ENCODE results near the gene TSHZ2. TPM values are rescaled to one million over a fixed set of nuclear protein-coding genes. Genes with fewer than 3 reads are reported as not detected.

The TSHZ2 gene
- total RNA-seq, 1 experiment from 2014 or later: 0.07 TPM

DNA sequence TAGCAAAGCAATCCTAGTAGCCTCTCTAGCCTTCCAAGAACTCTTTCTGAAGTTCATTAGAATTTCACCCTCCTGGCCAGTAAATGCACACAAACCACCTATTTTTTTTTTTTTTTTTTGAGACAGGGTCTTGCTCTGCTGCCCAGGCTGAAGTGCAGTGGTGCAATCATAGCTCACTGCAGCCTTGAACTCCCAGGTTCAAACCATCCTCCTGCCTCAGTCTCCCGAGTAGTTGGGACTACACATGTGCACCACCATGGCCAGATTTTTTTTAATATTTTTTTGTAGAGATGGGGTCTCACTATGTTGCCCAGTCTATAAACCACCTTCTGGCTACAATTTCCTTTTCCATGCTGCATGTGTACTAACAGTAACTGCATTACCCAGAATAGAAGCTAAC lies 320.2 kb downstream of the TSHZ2 start:
- Histone ChIP-seq H3K27ac (ENCODE audit: insufficient read length, low read depth, low read length) (no peak overlapping the region), H2AFZ (ENCODE audit: low read length) (no peak overlapping the region), H3K27me3 (ENCODE audit: insufficient read depth, low read length) (no peaks in the 10 kb centered on the region), H4K5ac (ENCODE audit: insufficient read length, low read depth, low read length) (no peak overlapping the region), H4K20me1 (ENCODE audit: control insufficient read depth, insufficient read depth, insufficient read length) (no peaks in the 10 kb centered on the region), H4K91ac (ENCODE audit: insufficient read length, low read depth, low read length) (no peak overlapping the region), H2AK5ac (ENCODE audit: insufficient read length, low read length) (no peak overlapping the region), H3K18ac (ENCODE audit: insufficient read length, low read depth, low read length) (no peak overlapping the region), H3K56ac (ENCODE audit: insufficient read length, low read depth, low read length) (no peak overlapping the region), H3K9ac (ENCODE audit: extremely low read depth, insufficient read length, low read length) (no peak overlapping the region), H3K23ac (ENCODE audit: insufficient read length, low read depth, low read length) (no peak overlapping the region), H3K23me2 (ENCODE audit: insufficient read length, low read depth, low read length, poor library complexity, severe bottlenecking) (no peaks in the 10 kb centered on the region), H2BK12ac (ENCODE audit: insufficient read length, low read depth, low read length) (no peak overlapping the region), H3K79me1 (ENCODE audit: insufficient read depth, low read depth, low read length, poor library complexity, severe bottlenecking) (no peaks in the 10 kb centered on the region), H3K14ac (ENCODE audit: insufficient read depth, low read length) (no peak overlapping the region), H3K4me2 (ENCODE audit: insufficient read depth, insufficient read length, low read length) (no peak overlapping the region), H3K4me1 (ENCODE audit: insufficient read depth, low read length) (no peaks in the 10 kb centered on the region), H3K79me2 (ENCODE audit: insufficient read depth, low read length) (no peaks in the 10 kb centered on the region), H3K4ac (ENCODE audit: low read depth, low read length) (no peak overlapping the region), H4K8ac (replicated peaks; ENCODE audit: insufficient read length, low read depth, low read length) (no peak overlapping the region), H2BK120ac (ENCODE audit: low read depth, low read length, poor library complexity, severe bottlenecking) (no peak overlapping the region), H2BK5ac (ENCODE audit: insufficient read length, low read length) (no peak overlapping the region), H2BK20ac (ENCODE audit: low read depth, low read length, poor library complexity, severe bottlenecking) (no peak overlapping the region), H3T11ph (ENCODE audit: low read length) (no peak overlapping the region), H3K9me3 (ENCODE audit: control insufficient read depth, low read depth, low read length) (no peaks in the 10 kb centered on the region), H2BK15ac (ENCODE audit: low read depth, low read length) (no peak overlapping the region)
- peaks cover 9 to 10% of the 10 kb centered on the region in 2 experiments for H3K4me1 Mint-ChIP-seq
- H3K9me3 Mint-ChIP-seq: no peaks in the 10 kb centered on the region
- no peak for DNase-seq
- H3K36me3 Mint-ChIP-seq (ENCODE audit: insufficient read depth in 1 of 3, low read depth in 3 of 3): no peaks in the 10 kb centered on the region
- TF ChIP-seq CTCF (conservative IDR thresholded peaks at IDR 0.05): no peak
- no peaks in the 10 kb centered on the region; the same call in 1 of the 2 replicates for H3K27me3 Mint-ChIP-seq (ENCODE audit: low read depth)
- no peak overlapping the region for H3K4me3 Mint-ChIP-seq
- whole genome bisulfite sequencing (ENCODE audit: extremely low coverage, insufficient read length, low lambda C conversion rate): no CpG with 5 or more reads among the region's 1 CpG
- H3K27ac Mint-ChIP-seq: no peak overlapping the region

All from H9 (cell line).